ENCODE results near the gene CYP8B1. TPM values are rescaled to one million over a fixed set of nuclear protein-coding genes. Genes with fewer than 3 reads are reported as not detected.

Gene CYP8B1
- total RNA-seq, 1 donor = not detected

GRCh38 chr3:42898896-42899675 is 23.4 kb upstream of the CYP8B1 start:
- no peak overlapping the region for H3K4me3 ChIP-seq (ENCODE audit: low read depth, low read length)
- peak; percentile 10 for TF ChIP-seq CTCF (IDR thresholded peaks at IDR 0.05; ENCODE audit: insufficient read depth, low read length)
- DNase-seq (ENCODE audit: low read depth) = no peak

- no peak for DNase-seq (ENCODE audit: low read depth)
- no peak for TF ChIP-seq CTCF (IDR thresholded peaks at IDR 0.05; ENCODE audit: insufficient read depth, low read length)
Measured at GRCh38 chr3:42895580-42895868, 19.8 kb upstream of the CYP8B1 start.

GRCh38 chr3:42894698-42895579 is 19.3 kb upstream of the CYP8B1 start:
- no peak for TF ChIP-seq CTCF (IDR thresholded peaks at IDR 0.05; ENCODE audit: insufficient read depth, low read length)
- DNase-seq (ENCODE audit: low read depth) = no peak
- H3K4me3 ChIP-seq (ENCODE audit: low read depth, low read length) = no peak overlapping the region

More at GRCh38 chr3:42895580-42895868, 19.8 kb upstream of the CYP8B1 start:
- H3K4me3 ChIP-seq (ENCODE audit: low read depth, low read length) = no peak overlapping the region

GRCh38 chr3:42892807-42893206 is 17.1 kb upstream of the CYP8B1 start:
- no peak for DNase-seq (ENCODE audit: low read depth)
- H3K4me3 ChIP-seq (ENCODE audit: low read depth, low read length) = no peak overlapping the region
- no peak for TF ChIP-seq CTCF (IDR thresholded peaks at IDR 0.05; ENCODE audit: insufficient read depth, low read length)

GRCh38 chr3:42892169-42892568 is 16.5 kb upstream of the CYP8B1 start:
- TF ChIP-seq CTCF (IDR thresholded peaks at IDR 0.05; ENCODE audit: insufficient read depth, low read length) = no peak
- no peak overlapping the region for H3K4me3 ChIP-seq (ENCODE audit: low read depth, low read length)
- DNase-seq (ENCODE audit: low read depth) = peak; percentile 46

GRCh38 chr3:42891042-42891441 is 15.4 kb upstream of the CYP8B1 start:
- no peak for TF ChIP-seq CTCF (IDR thresholded peaks at IDR 0.05; ENCODE audit: insufficient read depth, low read length)
- H3K4me3 ChIP-seq (ENCODE audit: low read depth, low read length) = no peak overlapping the region
- DNase-seq (ENCODE audit: low read depth) = no peak
